Measurements from ENCODE around the gene ABHD17C. TPM values are rescaled to one million over a fixed set of nuclear protein-coding genes. Genes with fewer than 3 reads are reported as not detected.

Gene ABHD17C
- total and polyA plus RNA-seq, 2 donors (not counting 3 experiments of a cell fraction or from before 2014, with no cell fraction given), result 5.9 to 10.9 TPM

DNA sequence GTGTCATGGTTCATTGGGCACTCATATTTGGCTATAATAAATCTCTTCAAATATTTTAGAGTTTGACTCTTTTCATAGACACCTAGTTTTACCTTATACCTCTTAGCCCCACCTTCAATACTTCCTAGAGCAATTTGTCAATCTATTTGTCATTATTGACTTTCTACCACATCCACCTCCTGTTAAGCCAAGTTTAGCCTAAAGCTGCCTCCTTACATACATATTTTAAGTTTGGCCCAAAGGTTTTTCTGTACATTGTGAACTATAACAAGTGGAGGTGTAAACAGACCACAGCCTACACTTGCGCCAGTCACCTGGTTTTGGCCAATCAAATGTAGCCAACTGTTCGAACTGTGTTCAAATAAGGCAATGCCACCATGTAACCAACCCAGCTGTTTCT is 18.1 kb upstream of the ABHD17C start:
- H4K20me1 ChIP-seq (replicated peaks; ENCODE audit: control insufficient read depth, extremely low read depth, insufficient read depth, low read length), result no peaks in the 10 kb centered on the region
- H3K4me2 ChIP-seq (ENCODE audit: insufficient read depth, low read length), result no peak overlapping the region
- intact Hi-C loops (cut with micrococcal nuclease) (no loop called here), dilution Hi-C loops (cut with MboI; ENCODE audit: extremely low pct_ligation_motif_present, low sequenced_read_pairs) (no loop called here)
- H3K79me2 ChIP-seq (ENCODE audit: control insufficient read depth, insufficient read depth, low read length), result no peaks in the 10 kb centered on the region
- CTCF ChIA-PET, result no interaction called here
- H2AFZ ChIP-seq (ENCODE audit: low read depth, low read length), result no peak overlapping the region
- no peaks in the 10 kb centered on the region for H3K4me1 ChIP-seq (ENCODE audit: control insufficient read depth, extremely low read depth, insufficient read depth, low read length)
- no peak overlapping the region for H3K4me3 ChIP-seq (replicated peaks in 1 of 3; ENCODE audit: insufficient read depth in 1 of 3, low read depth in 1 of 3, low read length in 3 of 3)
- H3K27ac ChIP-seq (ENCODE audit: insufficient read depth, low read depth, low read length), result no peak overlapping the region
- no peaks in the 10 kb centered on the region for H3K9me1 ChIP-seq (replicated peaks; ENCODE audit: control insufficient read depth, extremely low read depth, insufficient read depth, low read length)
- FAIRE-seq (no peak), DNase-seq (ENCODE audit: low read depth, low spot score) (no peak)
- no peak overlapping the region for H3K9ac ChIP-seq (replicated peaks; ENCODE audit: extremely low read depth, insufficient read depth, low read length)
- no TSS peak for BruUV-seq (replicated peaks)
- no peaks in the 10 kb centered on the region for H3K36me3 ChIP-seq (ENCODE audit: control insufficient read depth in 2 of 2, extremely low read depth in 1 of 2, insufficient read depth in 2 of 2, low read length in 2 of 2)
- TF ChIP-seq POLR2A (IDR thresholded peaks at IDR 0.05; ENCODE audit: low read depth, low read length), result no peak
- TF ChIP-seq, protein P1, sequence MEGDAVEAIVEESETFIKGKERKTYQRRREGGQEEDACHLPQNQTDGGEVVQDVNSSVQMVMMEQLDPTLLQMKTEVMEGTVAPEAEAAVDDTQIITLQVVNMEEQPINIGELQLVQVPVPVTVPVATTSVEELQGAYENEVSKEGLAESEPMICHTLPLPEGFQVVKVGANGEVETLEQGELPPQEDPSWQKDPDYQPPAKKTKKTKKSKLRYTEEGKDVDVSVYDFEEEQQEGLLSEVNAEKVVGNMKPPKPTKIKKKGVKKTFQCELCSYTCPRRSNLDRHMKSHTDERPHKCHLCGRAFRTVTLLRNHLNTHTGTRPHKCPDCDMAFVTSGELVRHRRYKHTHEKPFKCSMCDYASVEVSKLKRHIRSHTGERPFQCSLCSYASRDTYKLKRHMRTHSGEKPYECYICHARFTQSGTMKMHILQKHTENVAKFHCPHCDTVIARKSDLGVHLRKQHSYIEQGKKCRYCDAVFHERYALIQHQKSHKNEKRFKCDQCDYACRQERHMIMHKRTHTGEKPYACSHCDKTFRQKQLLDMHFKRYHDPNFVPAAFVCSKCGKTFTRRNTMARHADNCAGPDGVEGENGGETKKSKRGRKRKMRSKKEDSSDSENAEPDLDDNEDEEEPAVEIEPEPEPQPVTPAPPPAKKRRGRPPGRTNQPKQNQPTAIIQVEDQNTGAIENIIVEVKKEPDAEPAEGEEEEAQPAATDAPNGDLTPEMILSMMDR (IDR thresholded peaks at IDR 0.05; ENCODE audit: extremely low read depth in 1 of 2, insufficient read depth in 1 of 2, low read depth in 1 of 2, low read length in 2 of 2), result no peak
- no peak for TF ChIP-seq GATA2 (IDR thresholded peaks at IDR 0.05; ENCODE audit: insufficient read depth, insufficient read length, low read depth, low read length)
- TF ChIP-seq POLR2AphosphoS5 (IDR thresholded peaks at IDR 0.05; ENCODE audit: insufficient read depth, low read depth, low read length), result no peak
- no peak for TF ChIP-seq EZH2 (IDR thresholded peaks at IDR 0.05; ENCODE audit: borderline replicate concordance, low read depth, low read length, severe bottlenecking)
- TF ChIP-seq JUN (IDR thresholded peaks at IDR 0.05; ENCODE audit: borderline replicate concordance, insufficient read depth, insufficient read length, low read depth), result no peak
- TF ChIP-seq, protein P2, sequence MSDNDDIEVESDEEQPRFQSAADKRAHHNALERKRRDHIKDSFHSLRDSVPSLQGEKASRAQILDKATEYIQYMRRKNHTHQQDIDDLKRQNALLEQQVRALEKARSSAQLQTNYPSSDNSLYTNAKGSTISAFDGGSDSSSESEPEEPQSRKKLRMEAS (IDR thresholded peaks at IDR 0.05; ENCODE audit: insufficient read depth, insufficient read length), result no peak
- TF ChIP-seq MYC (IDR thresholded peaks at IDR 0.05; ENCODE audit: low read depth, low read length), result no peak
- TF ChIP-seq FOS (IDR thresholded peaks at IDR 0.05; ENCODE audit: borderline replicate concordance, insufficient read depth, low read length), result no peak
- H3K9me3 ChIP-seq (replicated peaks; ENCODE audit: control insufficient read depth, insufficient read depth, low read length), result no peaks in the 10 kb centered on the region
- POLR2A ChIA-PET, result no interaction called here
- peaks cover 5 to 6% of the 10 kb centered on the region in 2 experiments for H3K27me3 ChIP-seq (ENCODE audit: control insufficient read depth in 2 of 2, insufficient read depth in 2 of 2, low read length in 2 of 2)

Data from endothelial cell of umbilical vein (primary cell).